ENCODE results near the gene ADIPOR2. TPM values are rescaled to one million over a fixed set of nuclear protein-coding genes. Genes with fewer than 3 reads are reported as not detected.
"Not testable (repeated sequence)": the region's sequence is repeated elsewhere in the genome, so short reads cannot be mapped to it uniquely, and the experiment has no call there.

ADIPOR2 gene
- total RNA-seq, 1 experiment from 2014 or later, result 84.0 TPM

GRCh38 chr12:1815108-1815507 is 124.2 kb downstream of the ADIPOR2 start:
- intact Hi-C loops (cut with micrococcal nuclease; ENCODE audit: unreplicated experiment), result no loop called here
- Histone ChIP-seq H3K27me3 (replicated peaks; ENCODE audit: insufficient read depth, low read depth, low read length, poor library complexity) (peaks cover 9% of the 10 kb centered on the region), H3K9me3 (ENCODE audit: low read depth, low read length, poor library complexity, severe bottlenecking) (no peaks in the 10 kb centered on the region), H3K4me3 (ENCODE audit: low read depth, low read length, poor library complexity, severe bottlenecking) (no peak overlapping the region), H3K36me3 (ENCODE audit: insufficient read depth, low read length, poor library complexity, severe bottlenecking) (no peaks in the 10 kb centered on the region), H3K27ac (ENCODE audit: low read depth, low read length, poor library complexity, severe bottlenecking) (no peak overlapping the region), H3K4me1 (ENCODE audit: insufficient read depth, low read length, poor library complexity, severe bottlenecking) (no peaks in the 10 kb centered on the region)
- TF ChIP-seq, protein P1, sequence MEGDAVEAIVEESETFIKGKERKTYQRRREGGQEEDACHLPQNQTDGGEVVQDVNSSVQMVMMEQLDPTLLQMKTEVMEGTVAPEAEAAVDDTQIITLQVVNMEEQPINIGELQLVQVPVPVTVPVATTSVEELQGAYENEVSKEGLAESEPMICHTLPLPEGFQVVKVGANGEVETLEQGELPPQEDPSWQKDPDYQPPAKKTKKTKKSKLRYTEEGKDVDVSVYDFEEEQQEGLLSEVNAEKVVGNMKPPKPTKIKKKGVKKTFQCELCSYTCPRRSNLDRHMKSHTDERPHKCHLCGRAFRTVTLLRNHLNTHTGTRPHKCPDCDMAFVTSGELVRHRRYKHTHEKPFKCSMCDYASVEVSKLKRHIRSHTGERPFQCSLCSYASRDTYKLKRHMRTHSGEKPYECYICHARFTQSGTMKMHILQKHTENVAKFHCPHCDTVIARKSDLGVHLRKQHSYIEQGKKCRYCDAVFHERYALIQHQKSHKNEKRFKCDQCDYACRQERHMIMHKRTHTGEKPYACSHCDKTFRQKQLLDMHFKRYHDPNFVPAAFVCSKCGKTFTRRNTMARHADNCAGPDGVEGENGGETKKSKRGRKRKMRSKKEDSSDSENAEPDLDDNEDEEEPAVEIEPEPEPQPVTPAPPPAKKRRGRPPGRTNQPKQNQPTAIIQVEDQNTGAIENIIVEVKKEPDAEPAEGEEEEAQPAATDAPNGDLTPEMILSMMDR (conservative IDR thresholded peaks at IDR 0.05; ENCODE audit: low read depth, low read length), result no peak
- DNase-seq (ENCODE audit: low spot score), result no peak
- no TSS peak for BruUV-seq (replicated peaks)
- ChIA-PET POLR2A (ENCODE audit: low non-redundant PET) (no interaction called here), CTCF (no interaction called here)

DNA sequence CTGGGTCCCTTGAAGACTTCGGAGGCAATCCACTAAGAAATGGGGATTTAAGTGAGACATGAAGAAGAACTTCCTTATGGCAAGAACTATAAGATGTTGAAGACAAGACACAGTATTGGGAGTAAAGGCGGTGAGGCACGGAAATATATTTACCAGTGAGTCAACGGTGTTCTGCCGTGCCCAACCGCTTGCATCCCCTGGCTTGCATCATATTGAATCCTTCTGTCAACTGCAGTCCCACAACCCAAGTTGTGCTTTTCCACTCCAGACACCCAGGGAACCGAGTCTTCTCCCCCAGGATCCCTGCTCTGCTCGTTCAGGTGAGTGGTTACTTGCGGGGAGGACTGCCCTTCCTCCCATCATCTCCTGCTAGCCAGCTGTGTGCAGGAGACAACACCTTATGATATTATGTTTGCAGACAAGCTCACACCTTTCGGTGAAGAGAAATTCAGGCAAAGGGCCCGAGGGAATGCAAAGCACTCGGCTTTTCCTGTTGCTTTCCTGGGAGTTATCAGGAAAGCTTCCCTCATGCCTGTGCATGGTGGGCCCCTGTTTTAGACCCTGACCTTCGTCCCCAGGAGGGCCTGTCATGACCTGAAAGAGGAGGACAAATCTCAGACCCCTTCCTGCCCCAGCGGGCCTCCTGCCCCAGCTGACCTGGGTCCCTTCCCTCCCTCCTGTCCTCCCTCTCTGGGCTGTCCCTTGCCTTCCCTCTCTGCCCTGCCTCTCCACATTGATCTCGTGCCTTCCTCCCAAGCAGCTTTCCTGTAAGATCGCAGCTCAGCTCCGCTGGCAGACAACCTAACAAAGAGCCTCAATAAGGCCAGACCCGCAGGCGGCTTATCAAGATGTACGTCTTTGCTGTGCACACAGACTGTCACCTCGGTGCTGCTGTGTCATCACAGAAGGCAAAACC is 125.2 kb downstream of the ADIPOR2 start:
- no peak overlapping the region for H3K4me3 ChIP-seq (ENCODE audit: low read depth, low read length, poor library complexity, severe bottlenecking)
- H3K27me3 ChIP-seq (replicated peaks; ENCODE audit: insufficient read depth, low read depth, low read length, poor library complexity), result peaks cover 18% of the 10 kb centered on the region
- BruUV-seq (replicated peaks), result no TSS peak
- POLR2A ChIA-PET (ENCODE audit: low non-redundant PET), result interaction anchor here (0.6 kb wide), 1 partner anchor 604 kb away, joined by 3 read pairs; no protein-coding TSS in a partner anchor
- no peak overlapping the region for H3K27ac ChIP-seq (ENCODE audit: low read depth, low read length, poor library complexity, severe bottlenecking)
- H3K4me1 ChIP-seq (ENCODE audit: insufficient read depth, low read length, poor library complexity, severe bottlenecking), result no peaks in the 10 kb centered on the region
- no peaks in the 10 kb centered on the region for H3K36me3 ChIP-seq (ENCODE audit: insufficient read depth, low read length, poor library complexity, severe bottlenecking)
- no peak for DNase-seq (ENCODE audit: low spot score)
- CTCF ChIA-PET, result no interaction called here
- TF ChIP-seq, protein P1 (conservative IDR thresholded peaks at IDR 0.05; ENCODE audit: low read depth, low read length), result no peak
- no peak for TF ChIP-seq EZH2 (IDR thresholded peaks at IDR 0.05; ENCODE audit: borderline replicate concordance, low read depth, low read length, poor library complexity, severe bottlenecking)
- intact Hi-C loops (cut with micrococcal nuclease; ENCODE audit: unreplicated experiment), result no loop called here
- H3K9me3 ChIP-seq (ENCODE audit: low read depth, low read length, poor library complexity, severe bottlenecking), result no peaks in the 10 kb centered on the region

DNA sequence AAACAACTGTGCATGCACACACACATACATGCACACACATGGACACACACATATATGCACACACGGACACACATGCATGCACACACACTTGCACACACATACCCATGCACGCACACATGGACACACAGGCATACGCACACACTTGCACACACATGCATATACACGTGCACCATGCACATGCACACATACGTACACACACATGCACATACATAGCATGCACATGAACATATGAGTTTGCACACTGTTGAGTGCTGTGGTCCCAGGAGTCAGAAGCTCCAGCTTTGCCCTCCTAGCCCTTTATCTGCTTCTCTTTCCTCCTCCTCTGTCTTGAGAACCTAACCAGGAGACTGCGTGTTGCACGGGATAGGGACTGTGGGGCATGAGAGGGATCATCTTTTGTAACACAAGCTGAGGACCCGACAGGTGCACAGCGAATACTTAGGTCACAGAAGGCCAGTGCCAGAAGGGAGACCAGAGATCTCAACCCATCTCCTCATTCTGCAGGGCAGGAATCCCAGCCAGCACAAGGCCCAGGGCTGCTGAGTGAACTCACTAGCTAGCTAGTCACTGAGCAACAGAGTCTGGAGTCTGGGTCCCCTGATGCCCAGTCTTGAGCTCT is 126.0 kb downstream of the ADIPOR2 start:
- H3K9me3 ChIP-seq (ENCODE audit: low read depth, low read length, poor library complexity, severe bottlenecking), result no peaks in the 10 kb centered on the region
- H3K4me3 ChIP-seq (ENCODE audit: low read depth, low read length, poor library complexity, severe bottlenecking), result no peak overlapping the region
- CTCF ChIA-PET, result no interaction called here
- DNase-seq (ENCODE audit: low spot score), result no peak
- TF ChIP-seq EZH2 (IDR thresholded peaks at IDR 0.05; ENCODE audit: borderline replicate concordance, low read depth, low read length, poor library complexity, severe bottlenecking), result no peak
- TF ChIP-seq, protein P1 (conservative IDR thresholded peaks at IDR 0.05; ENCODE audit: low read depth, low read length), result no peak
- H3K4me1 ChIP-seq (ENCODE audit: insufficient read depth, low read length, poor library complexity, severe bottlenecking), result no peaks in the 10 kb centered on the region
- H3K27me3 ChIP-seq (replicated peaks; ENCODE audit: insufficient read depth, low read depth, low read length, poor library complexity), result peaks cover 18% of the 10 kb centered on the region
- H3K36me3 ChIP-seq (ENCODE audit: insufficient read depth, low read length, poor library complexity, severe bottlenecking), result no peaks in the 10 kb centered on the region
- H3K27ac ChIP-seq (ENCODE audit: low read depth, low read length, poor library complexity, severe bottlenecking), result no peak overlapping the region
- intact Hi-C loops (cut with micrococcal nuclease; ENCODE audit: unreplicated experiment), result no loop called here
- POLR2A ChIA-PET (ENCODE audit: low non-redundant PET), result no interaction called here
- BruUV-seq (replicated peaks), result no TSS peak

DNA sequence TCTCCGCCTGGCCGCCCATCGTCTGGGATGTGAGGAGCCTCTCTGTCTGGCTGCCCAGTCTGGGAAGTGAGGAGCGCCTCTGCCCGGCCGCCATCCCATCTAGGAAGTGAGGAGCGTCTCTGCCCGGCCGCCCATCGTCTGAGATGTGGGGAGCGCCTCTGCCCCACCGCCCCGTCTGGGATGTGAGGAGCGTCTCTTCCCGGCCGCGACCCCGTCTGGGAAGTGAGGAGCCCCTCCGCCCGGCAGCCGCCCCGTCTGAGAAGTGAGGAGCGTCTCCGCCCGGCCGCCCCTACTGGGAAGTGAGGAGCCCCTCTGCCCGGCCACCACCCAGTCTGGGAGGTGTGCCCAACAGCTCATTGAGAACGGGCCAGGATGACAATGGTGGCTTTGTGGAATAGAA is 127.1 kb downstream of the ADIPOR2 start:
- POLR2A ChIA-PET (ENCODE audit: low non-redundant PET); BruUV-seq (replicated peaks); intact Hi-C loops (cut with micrococcal nuclease; ENCODE audit: unreplicated experiment); CTCF ChIA-PET; H3K4me1 ChIP-seq (ENCODE audit: insufficient read depth, low read length, poor library complexity, severe bottlenecking); DNase-seq (ENCODE audit: low spot score); H3K36me3 ChIP-seq (ENCODE audit: insufficient read depth, low read length, poor library complexity, severe bottlenecking); H3K9me3 ChIP-seq (ENCODE audit: low read depth, low read length, poor library complexity, severe bottlenecking); H3K4me3 ChIP-seq (ENCODE audit: low read depth, low read length, poor library complexity, severe bottlenecking); H3K27ac ChIP-seq (ENCODE audit: low read depth, low read length, poor library complexity, severe bottlenecking): not testable (repeated sequence)
- peaks cover 18% of the 10 kb centered on the region for H3K27me3 ChIP-seq (replicated peaks; ENCODE audit: insufficient read depth, low read depth, low read length, poor library complexity)

All from A673 (cell line).